MM.1S (cell line): ENCODE results near the gene MRPL38.
A peak's percentile ranks its signal among the peaks of the same experiment; 100 is the strongest.
"Not testable (repeated sequence)": the region's sequence is repeated elsewhere in the genome, so short reads cannot be mapped to it uniquely, and the experiment has no call there.

Experiments
- DNase-seq: peaks from one replicate; pipeline ENCODE4 v3.0.0-alpha.2; 2015
- H2AFZ ChIP-seq: fragments of 300-600 bp; sonication (generic); 2 replicates; pipeline ENCODE4 v1.6.0; 2016; ENCODE audit warnings: antibody characterized with exemption, low read length
- H3F3A ChIP-seq: fragments of 300-600 bp; sonication (generic); 2 replicates; pipeline ENCODE4 v1.6.1; 2016; ENCODE audit warnings: mild to moderate bottlenecking, antibody characterized with exemption, low read length, moderate library complexity, mixed read lengths; ENCODE audit not compliant: insufficient read depth
- H3K27ac ChIP-seq: fragments of 300-600 bp; sonication (generic); 2 replicates; pipeline ENCODE4 v1.5.1; 2016; ENCODE audit warnings: mild to moderate bottlenecking, low read length
- H3K27me3 ChIP-seq: fragments of 300-600 bp; sonication (generic); replicated peaks from 2 replicates; pipeline ENCODE4 v1.6.0; 2016; ENCODE audit warnings: low read length; ENCODE audit not compliant: insufficient read depth
- H3K36me3 ChIP-seq: fragments of 300-600 bp; sonication (generic); replicated peaks from 2 replicates; pipeline ENCODE4 v1.6.1; 2016; ENCODE audit warnings: mild to moderate bottlenecking, low read length, mixed read lengths; ENCODE audit not compliant: insufficient read depth
- H3K4me1 ChIP-seq: fragments of 300-600 bp; sonication (generic); 2 replicates; pipeline ENCODE4 v1.6.1; 2016; ENCODE audit warnings: low read length, mixed read lengths
- H3K4me2 ChIP-seq: fragments of 300-600 bp; sonication (generic); 2 replicates; pipeline ENCODE4 v1.6.0; 2016; ENCODE audit warnings: low read depth, low read length
- H3K4me3 ChIP-seq: fragments of 300-600 bp; sonication (generic); 2 replicates; pipeline ENCODE4 v1.5.1; 2016; ENCODE audit warnings: low read length, mixed read lengths
- H3K79me2 ChIP-seq: fragments of 300-600 bp; sonication (generic); 2 replicates; pipeline ENCODE4 v1.6.1; 2016; ENCODE audit warnings: mixed run types, low read length, mixed read lengths
- H3K9ac ChIP-seq: fragments of 300-600 bp; sonication (generic); 2 replicates; pipeline ENCODE4 v1.6.1; 2016; ENCODE audit warnings: low read length, mixed read lengths
- H3K9me2 ChIP-seq: fragments of 300-600 bp; sonication (generic); replicated peaks from 2 replicates; pipeline ENCODE4 v1.6.1; 2016; ENCODE audit warnings: mild to moderate bottlenecking, low read length, mixed read lengths; ENCODE audit not compliant: insufficient read depth
- H3K9me3 ChIP-seq: fragments of 300-600 bp; sonication (generic); replicated peaks from 2 replicates; pipeline ENCODE4 v1.6.1; 2016; ENCODE audit warnings: mild to moderate bottlenecking, low read length, mixed read lengths; ENCODE audit not compliant: insufficient read depth
- H4K20me1 ChIP-seq: fragments of 300-600 bp; sonication (generic); 2 replicates; pipeline ENCODE4 v1.6.1; 2016; ENCODE audit warnings: mild to moderate bottlenecking, low read length, moderate library complexity, mixed read lengths; ENCODE audit not compliant: insufficient read depth
- EZH2 ChIP-seq: fragments of 300-600 bp; sonication (generic); optimal IDR thresholded peaks from 2 replicates; pipeline ENCODE3; 2017; ENCODE audit warnings: low read depth, mild to moderate bottlenecking, antibody characterized with exemption, low read length, mixed read lengths
- EZH2phosphoT487 ChIP-seq: fragments of 300-600 bp; sonication (generic); IDR thresholded peaks from 2 replicates; pipeline ENCODE4 v1.6.1; 2018; ENCODE audit warnings: antibody characterized with exemption, low read length
- TF ChIP-seq, protein P1 (sequence below): fragments of 300-600 bp; sonication (generic); IDR thresholded peaks from 2 replicates; pipeline ENCODE4 v1.5.1; 2016; ENCODE audit warnings: antibody characterized with exemption, low read length, mixed read lengths

The MRPL38 gene

GRCh38 chr17:75873587-75874322 is 30.9 kb downstream of the MRPL38 start:
- peaks cover 43% of the 10 kb centered on the region for H3F3A ChIP-seq
- no peak overlapping the region for H3K4me3 ChIP-seq
- H3K27ac ChIP-seq = peak overlapping the region; percentile 83; the same call in 1 of the 2 replicates
- H2AFZ ChIP-seq = no peak overlapping the region
- H3K27me3 ChIP-seq = no peaks in the 10 kb centered on the region
- peaks cover 35% of the 10 kb centered on the region for H3K79me2 ChIP-seq
- no peak overlapping the region for H3K4me2 ChIP-seq
- peaks cover 4% of the 10 kb centered on the region; the same call in 1 of the 2 replicates for H3K36me3 ChIP-seq
- TF ChIP-seq EZH2 (no peak), EZH2phosphoT487 (no peak)
- TF ChIP-seq, protein P1, sequence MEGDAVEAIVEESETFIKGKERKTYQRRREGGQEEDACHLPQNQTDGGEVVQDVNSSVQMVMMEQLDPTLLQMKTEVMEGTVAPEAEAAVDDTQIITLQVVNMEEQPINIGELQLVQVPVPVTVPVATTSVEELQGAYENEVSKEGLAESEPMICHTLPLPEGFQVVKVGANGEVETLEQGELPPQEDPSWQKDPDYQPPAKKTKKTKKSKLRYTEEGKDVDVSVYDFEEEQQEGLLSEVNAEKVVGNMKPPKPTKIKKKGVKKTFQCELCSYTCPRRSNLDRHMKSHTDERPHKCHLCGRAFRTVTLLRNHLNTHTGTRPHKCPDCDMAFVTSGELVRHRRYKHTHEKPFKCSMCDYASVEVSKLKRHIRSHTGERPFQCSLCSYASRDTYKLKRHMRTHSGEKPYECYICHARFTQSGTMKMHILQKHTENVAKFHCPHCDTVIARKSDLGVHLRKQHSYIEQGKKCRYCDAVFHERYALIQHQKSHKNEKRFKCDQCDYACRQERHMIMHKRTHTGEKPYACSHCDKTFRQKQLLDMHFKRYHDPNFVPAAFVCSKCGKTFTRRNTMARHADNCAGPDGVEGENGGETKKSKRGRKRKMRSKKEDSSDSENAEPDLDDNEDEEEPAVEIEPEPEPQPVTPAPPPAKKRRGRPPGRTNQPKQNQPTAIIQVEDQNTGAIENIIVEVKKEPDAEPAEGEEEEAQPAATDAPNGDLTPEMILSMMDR = no peak
- no peaks in the 10 kb centered on the region for H3K9me3 ChIP-seq
- DNase-seq = no peak
- no peaks in the 10 kb centered on the region for H3K9me2 ChIP-seq
- peaks cover 25% of the 10 kb centered on the region for H3K4me1 ChIP-seq
- no peak overlapping the region for H3K9ac ChIP-seq
- no peaks in the 10 kb centered on the region for H4K20me1 ChIP-seq

GRCh38 chr17:75872434-75873351 is 32.0 kb downstream of the MRPL38 start:
- H3K79me2 ChIP-seq = peaks cover 31% of the 10 kb centered on the region
- H2AFZ ChIP-seq = peak overlapping the region; percentile 59
- H3K27me3 ChIP-seq = no peaks in the 10 kb centered on the region
- no peaks in the 10 kb centered on the region for H4K20me1 ChIP-seq
- H3K36me3 ChIP-seq = peaks cover 4% of the 10 kb centered on the region; the same call in 1 of the 2 replicates
- DNase-seq = peak; percentile 69
- TF ChIP-seq, protein P1 = no peak
- no peak for TF ChIP-seq EZH2phosphoT487
- TF ChIP-seq EZH2 = no peak
- no peaks in the 10 kb centered on the region for H3K9me2 ChIP-seq
- H3K4me1 ChIP-seq = peaks cover 25% of the 10 kb centered on the region
- peak overlapping the region; percentile 19; the same call in 1 of the 2 replicates for H3K4me2 ChIP-seq
- no peak overlapping the region for H3K4me3 ChIP-seq
- H3K9me3 ChIP-seq = no peaks in the 10 kb centered on the region
- H3K27ac ChIP-seq = peak overlapping the region; percentile 83
- H3K9ac ChIP-seq = peak overlapping the region; percentile 64
- H3F3A ChIP-seq = peaks cover 43% of the 10 kb centered on the region

DNA sequence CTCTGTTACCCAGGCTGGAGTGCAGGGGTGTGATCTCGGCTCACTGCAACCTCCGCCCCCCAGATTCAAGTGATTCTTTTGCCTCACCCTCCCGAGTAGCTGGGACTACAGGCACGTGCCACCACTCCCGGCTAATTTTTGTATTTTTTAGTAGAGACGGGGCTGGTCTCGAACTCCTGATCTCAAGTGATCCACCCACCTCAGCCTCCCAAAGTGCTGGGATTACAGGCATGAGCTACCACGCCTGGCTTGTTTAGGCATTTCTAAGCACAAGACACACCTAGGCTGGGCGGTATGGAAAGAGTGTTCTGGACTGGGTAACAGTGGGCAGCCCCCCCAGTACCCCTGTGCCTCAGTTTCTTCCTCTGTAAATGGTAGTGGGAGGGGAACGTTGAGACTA is 34.5 kb downstream of the MRPL38 start:
- H4K20me1 ChIP-seq, H3K27me3 ChIP-seq, H2AFZ ChIP-seq, H3K36me3 ChIP-seq, H3K9me2 ChIP-seq, H3K9me3 ChIP-seq, H3K9ac ChIP-seq, H3K4me3 ChIP-seq, H3K4me2 ChIP-seq, DNase-seq, H3K27ac ChIP-seq, H3K79me2 ChIP-seq: not testable (repeated sequence)
- Histone ChIP-seq H3F3A (peaks cover 26% of the 10 kb centered on the region), H3K4me1 (peaks cover 26% of the 10 kb centered on the region)
